ENCODE data around the gene GRB10. TPM values are rescaled to one million over a fixed set of nuclear protein-coding genes. Genes with fewer than 3 reads are reported as not detected.

GRB10 gene
- total RNA-seq, 4 donors from 2014 or later = 33.9 to 72.6 (median 41.8) TPM

DNA sequence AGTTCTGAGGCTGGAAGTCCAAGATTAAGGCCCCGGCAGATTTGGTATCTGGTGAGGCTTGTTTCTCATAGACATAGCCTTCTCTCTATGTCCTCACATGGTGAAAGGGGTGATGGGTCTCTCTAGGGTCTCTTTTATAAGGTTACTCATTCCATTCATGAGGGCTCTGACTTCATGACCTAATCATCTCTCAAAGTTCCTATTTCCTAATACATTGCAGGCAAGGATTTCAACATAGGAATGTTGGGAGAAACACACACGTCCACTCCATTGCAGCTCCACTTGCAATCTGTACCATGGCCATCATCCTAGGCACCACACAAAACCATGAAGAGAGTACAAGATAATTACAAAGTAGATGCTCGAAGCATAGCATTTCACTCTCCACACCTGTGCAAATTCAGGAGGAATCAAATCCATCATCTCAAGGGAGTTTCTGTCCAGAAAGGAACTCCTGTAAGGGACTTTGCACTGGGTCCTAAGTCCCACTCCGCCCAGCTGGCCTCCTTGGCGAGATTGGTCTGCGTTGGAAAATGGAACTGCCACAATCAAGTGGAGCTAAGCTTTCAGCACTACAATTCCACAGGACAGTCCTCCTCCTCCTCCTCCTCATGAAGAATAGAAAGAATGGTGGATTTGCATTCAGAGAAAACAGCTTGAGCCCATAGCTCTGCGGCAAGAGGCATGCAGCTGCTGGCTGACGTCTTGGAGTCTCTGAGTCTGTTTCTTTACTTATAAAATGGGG, 226.3 kb downstream of the GRB10 start:
- intact Hi-C loops (cut with DNase I; ENCODE audit: low total_unique reads) = no loop called here
- Histone ChIP-seq H3K9me3 (no peaks in the 10 kb centered on the region), H3K4me3 (no peak overlapping the region), H3K36me3 (no peaks in the 10 kb centered on the region), H3K4me1 (no peaks in the 10 kb centered on the region), H3K27ac (peak overlapping the region in 1 of 2 donors; percentile 72), H3K27me3 (no peaks in the 10 kb centered on the region)
- TF ChIP-seq, protein P1, sequence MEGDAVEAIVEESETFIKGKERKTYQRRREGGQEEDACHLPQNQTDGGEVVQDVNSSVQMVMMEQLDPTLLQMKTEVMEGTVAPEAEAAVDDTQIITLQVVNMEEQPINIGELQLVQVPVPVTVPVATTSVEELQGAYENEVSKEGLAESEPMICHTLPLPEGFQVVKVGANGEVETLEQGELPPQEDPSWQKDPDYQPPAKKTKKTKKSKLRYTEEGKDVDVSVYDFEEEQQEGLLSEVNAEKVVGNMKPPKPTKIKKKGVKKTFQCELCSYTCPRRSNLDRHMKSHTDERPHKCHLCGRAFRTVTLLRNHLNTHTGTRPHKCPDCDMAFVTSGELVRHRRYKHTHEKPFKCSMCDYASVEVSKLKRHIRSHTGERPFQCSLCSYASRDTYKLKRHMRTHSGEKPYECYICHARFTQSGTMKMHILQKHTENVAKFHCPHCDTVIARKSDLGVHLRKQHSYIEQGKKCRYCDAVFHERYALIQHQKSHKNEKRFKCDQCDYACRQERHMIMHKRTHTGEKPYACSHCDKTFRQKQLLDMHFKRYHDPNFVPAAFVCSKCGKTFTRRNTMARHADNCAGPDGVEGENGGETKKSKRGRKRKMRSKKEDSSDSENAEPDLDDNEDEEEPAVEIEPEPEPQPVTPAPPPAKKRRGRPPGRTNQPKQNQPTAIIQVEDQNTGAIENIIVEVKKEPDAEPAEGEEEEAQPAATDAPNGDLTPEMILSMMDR (IDR thresholded peaks at IDR 0.05) = no peak
- no peak for TF ChIP-seq POLR2A (IDR thresholded peaks at IDR 0.05)
- no peak for DNase-seq

DNA sequence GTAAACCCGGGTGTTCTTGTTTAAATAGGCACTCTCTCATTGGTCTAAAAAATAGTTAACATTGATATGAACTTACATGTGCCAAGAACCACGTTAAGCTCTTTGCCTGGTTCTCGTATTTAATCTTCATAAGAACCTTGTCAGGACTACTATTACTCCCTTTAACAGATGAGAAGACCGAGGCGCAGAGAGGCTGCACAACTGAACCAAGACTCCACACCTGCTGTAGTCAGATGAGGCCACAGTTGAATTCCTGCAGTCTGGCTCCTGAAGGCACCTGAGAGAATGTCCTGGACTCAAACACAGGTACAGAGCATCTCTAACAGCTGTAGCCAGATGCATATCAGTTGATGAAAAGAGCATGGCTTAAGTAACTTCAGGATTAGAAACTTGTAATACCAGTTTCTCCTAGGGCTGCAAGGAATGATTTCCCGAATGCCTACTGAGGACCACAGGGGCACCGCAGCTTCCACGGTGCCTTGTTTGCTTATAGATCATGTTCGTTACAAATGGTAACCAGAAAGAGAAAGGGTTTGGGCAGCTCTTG, 227.0 kb downstream of the GRB10 start:
- Histone ChIP-seq H3K4me1 (no peaks in the 10 kb centered on the region), H3K27ac (peak overlapping the region in 1 of 2 donors; percentile 72), H3K4me3 (no peak overlapping the region), H3K36me3 (no peaks in the 10 kb centered on the region), H3K27me3 (no peaks in the 10 kb centered on the region), H3K9me3 (no peaks in the 10 kb centered on the region)
- intact Hi-C loops (cut with DNase I; ENCODE audit: low total_unique reads) = no loop called here
- TF ChIP-seq, protein P1 (IDR thresholded peaks at IDR 0.05) = no peak
- TF ChIP-seq POLR2A (IDR thresholded peaks at IDR 0.05) = no peak
- no peak for DNase-seq

DNA sequence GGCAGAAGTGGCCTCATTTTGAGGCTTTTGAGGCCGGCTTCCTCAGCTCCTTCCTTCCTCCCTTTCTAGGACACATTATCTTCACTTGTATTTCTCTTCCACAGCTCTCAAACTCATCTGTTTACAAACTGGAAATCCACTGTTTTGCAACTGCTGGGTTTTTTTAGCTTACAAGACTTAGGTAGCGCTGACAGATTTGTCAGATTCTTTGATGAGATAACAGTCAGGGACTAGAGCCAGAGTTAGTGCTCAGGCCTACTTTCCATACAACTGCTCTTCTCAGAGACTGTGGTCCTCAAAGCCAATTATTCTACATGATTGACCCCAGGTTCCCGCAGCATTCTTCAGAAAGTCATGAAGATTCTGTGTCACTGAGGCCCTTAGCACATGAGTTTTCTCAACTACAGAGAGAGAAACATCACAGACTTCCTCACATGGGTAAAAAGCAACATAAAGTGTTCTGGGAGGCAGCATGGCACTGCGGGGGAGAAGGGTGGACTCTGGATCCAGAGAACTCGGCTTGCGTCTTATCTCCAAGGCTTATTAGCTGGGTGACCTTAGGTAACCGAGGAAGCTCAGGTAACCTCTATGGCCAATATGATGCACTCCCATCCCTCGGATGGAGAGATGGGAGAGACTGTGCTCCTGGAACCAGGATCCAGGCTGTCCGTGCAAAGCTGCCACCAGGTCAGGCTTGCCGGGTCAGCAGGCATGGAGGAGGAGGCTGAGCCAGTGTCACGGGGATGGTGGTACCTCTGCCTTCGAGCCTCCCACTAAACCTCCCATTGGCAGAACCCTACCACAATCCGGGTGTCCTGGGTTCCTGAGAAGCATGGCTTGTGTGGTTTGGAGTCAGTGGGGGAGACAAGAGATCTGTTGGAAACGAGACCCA, 228.0 kb downstream of the GRB10 start:
- DNase-seq = no peak
- Histone ChIP-seq H3K36me3 (no peaks in the 10 kb centered on the region), H3K27ac (peak overlapping the region in 1 of 2 donors; percentile 72), H3K4me1 (no peaks in the 10 kb centered on the region), H3K27me3 (no peaks in the 10 kb centered on the region), H3K4me3 (no peak overlapping the region), H3K9me3 (no peaks in the 10 kb centered on the region)
- TF ChIP-seq POLR2A (IDR thresholded peaks at IDR 0.05) = no peak
- TF ChIP-seq, protein P1 (IDR thresholded peaks at IDR 0.05) = no peak
- intact Hi-C loops (cut with DNase I; ENCODE audit: low total_unique reads) = no loop called here

DNA sequence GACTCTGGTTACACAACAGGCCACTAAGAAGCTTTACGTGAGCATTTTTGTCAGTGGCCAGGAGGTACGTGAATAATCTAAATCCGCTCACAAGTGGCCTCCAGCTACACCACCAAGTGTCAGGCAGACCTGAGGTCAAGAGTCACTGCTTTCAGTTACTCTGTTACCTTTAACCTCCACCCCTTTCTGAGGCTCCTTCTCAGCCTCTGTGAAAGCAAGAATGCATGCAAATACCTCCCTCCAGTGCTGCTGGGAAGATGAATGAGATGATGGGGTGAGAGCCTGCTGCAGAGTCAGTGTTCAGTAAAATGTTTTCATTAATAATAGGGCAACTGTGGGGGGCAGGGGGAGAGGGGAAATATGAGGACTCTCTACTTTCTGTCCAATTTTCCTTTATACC, 228.7 kb downstream of the GRB10 start:
- intact Hi-C loops (cut with DNase I; ENCODE audit: low total_unique reads) = no loop called here
- TF ChIP-seq POLR2A (IDR thresholded peaks at IDR 0.05) = no peak
- TF ChIP-seq, protein P1 (IDR thresholded peaks at IDR 0.05) = no peak

More for the DNA sequence above, 228.7 kb downstream of the GRB10 start:
- Histone ChIP-seq H3K4me3 (no peak overlapping the region), H3K27me3 (no peaks in the 10 kb centered on the region), H3K27ac (no peak overlapping the region), H3K36me3 (no peaks in the 10 kb centered on the region), H3K4me1 (no peaks in the 10 kb centered on the region), H3K9me3 (no peaks in the 10 kb centered on the region)
- no peak for DNase-seq

Measured in uterus (tissue), 4 donors.